K562 (cell line): ENCODE measurements around the gene PPIF. TPM values are rescaled to one million over a fixed set of nuclear protein-coding genes. Genes with fewer than 3 reads are reported as not detected.

Experiments used
- ATF7 ChIP-seq: fragments of 450-650 bp; IDR thresholded peaks from 2 replicates; pipeline ENCODE4 v1.7.1; 2014; ENCODE audit warnings: mild to moderate bottlenecking, moderate library complexity
- CBFA2T2 ChIP-seq: fragments of 450-650 bp; conservative IDR thresholded peaks from 2 replicates; pipeline ENCODE4 v1.6.1; 2017; ENCODE audit warnings: mild to moderate bottlenecking
- CBFB ChIP-seq: sonication (generic); formaldehyde crosslinking; IDR thresholded peaks from 2 replicates; pipeline ENCODE4 v1.4.0; 2020; ENCODE audit warnings: mild to moderate bottlenecking, missing genetic modification reagents
- CBX1 ChIP-seq: sonication (generic); IDR thresholded peaks from 2 replicates; pipeline ENCODE4 v1.6.1; 2016; ENCODE audit warnings: antibody characterized with exemption, low read depth, mild to moderate bottlenecking
- CBX2 ChIP-seq: fragments of 200-600 bp; sonication (generic); IDR thresholded peaks from one replicate; pipeline ENCODE4 v1.6.1; 2012; ENCODE audit warnings: mild to moderate bottlenecking, low read length, inconsistent platforms; ENCODE audit not compliant: insufficient read depth, poor library complexity, severe bottlenecking
- FOXA1 ChIP-seq: fragments of 450-650 bp; IDR thresholded peaks from 2 replicates; pipeline ENCODE4 v1.6.1; 2016; ENCODE audit warnings: mild to moderate bottlenecking, borderline replicate concordance
- MEF2D ChIP-seq: conservative IDR thresholded peaks from 2 replicates; pipeline ENCODE4 v1.6.1; 2016; ENCODE audit warnings: low read depth, missing genetic modification characterization, missing compliant biosample characterization
- RAD21 ChIP-seq, 2 experiments: fragments of 250-450 bp in 1 of 2; fragments of 450-650 bp in 1 of 2; sonication (Bioruptor Pico) in 1 of 2; formaldehyde crosslinking in 1 of 2; IDR thresholded peaks in 1 of 2; conservative IDR thresholded peaks in 1 of 2; 2 replicates each; pipeline versions ENCODE4 v1.4.0 to v1.8.0; 2020 to 2022; ENCODE audit warnings: mild to moderate bottlenecking in 2 of 2, moderate library complexity in 1 of 2
- RAD51 ChIP-seq: fragments of 450-650 bp; IDR thresholded peaks from 2 replicates; pipeline ENCODE4 v1.7.1; 2016; ENCODE audit warnings: low read depth, mild to moderate bottlenecking, borderline replicate concordance
- STAG1 ChIP-seq: sonication (generic); formaldehyde crosslinking; IDR thresholded peaks from 2 replicates; pipeline ENCODE4 v1.5.0; 2020; ENCODE audit warnings: missing genetic modification reagents, borderline replicate concordance
- TCFL5 ChIP-seq: fragments of 250-450 bp; sonication (Bioruptor Pico); conservative IDR thresholded peaks from 2 replicates; pipeline ENCODE4 v1.6.1; 2021; ENCODE audit warnings: mild to moderate bottlenecking, moderate library complexity, matching md5 sums
- YY1 ChIP-seq, 3 experiments: IDR thresholded peaks; 2 replicates each; pipeline ENCODE4 v1.6.1; 2011; ENCODE audit warnings: low read length in 2 of 3, mild to moderate bottlenecking in 2 of 3, moderate library complexity in 2 of 3, borderline replicate concordance in 1 of 3, control low read depth in 1 of 3, low read depth in 1 of 3; ENCODE audit not compliant: insufficient read depth in 3 of 3, insufficient replicate concordance in 2 of 3, control insufficient read depth in 1 of 3, insufficient read length in 1 of 3; ENCODE audit errors: extremely low read depth in 1 of 3
- ZBTB1 ChIP-seq: sonication (generic); formaldehyde crosslinking; IDR thresholded peaks from 2 replicates; pipeline ENCODE4 v1.8.1; 2023; ENCODE audit warnings: missing genetic modification reagents, low read depth, mild to moderate bottlenecking, borderline replicate concordance
- ZNF644 ChIP-seq: fragments of 200-800 bp; sonication (Bioruptor generic); IDR thresholded peaks from 2 replicates; pipeline ENCODE4 v1.6.1; 2016; ENCODE audit warnings: low read depth, missing genetic modification characterization, missing compliant biosample characterization
- polyA plus RNA-seq, 8 experiments: library from polyadenylated mRNA; depleted of rRNA in 4 of 8; stranded (reverse) in 5 of 8; unstranded in 3 of 8; fragments of >200 nt; fragmentation: Nextera tagmentation in 2 of 8; fragmentation: Illumina TruSeq in 1 of 8; extraction: Ambion mirVana in 2 of 8; extraction: Trizol in 1 of 8; gene quantifications; 2 replicates each; pipeline versions ENCODE4 v1.2.1 to v1.2.3, GENCODE V29; 2011 to 2014; ENCODE audit warnings: inconsistent platforms in 1 of 8, missing spikeins in 1 of 8
- total RNA-seq, 7 experiments: library from RNA; depleted of rRNA in 6 of 7; stranded (reverse); fragments of >200 nt in 6 of 7; fragmentation: Illumina TruSeq in 2 of 7; extraction: Trizol in 2 of 7; gene quantifications; 2 replicates each; pipeline versions ENCODE4 v1.2.1 to v1.2.3, GENCODE V29; 2011 to 2021; ENCODE audit warnings: low replicate concordance in 1 of 7
- TF ChIP-seq, protein P1 (sequence below): fragments of 450-650 bp; IDR thresholded peaks from 2 replicates; pipeline ENCODE4 v1.6.1; 2016; ENCODE audit warnings: antibody characterized with exemption
- TF ChIP-seq, protein P2 (sequence below): sonication (generic); formaldehyde crosslinking; IDR thresholded peaks from 2 replicates; pipeline ENCODE4 v1.9.0; 2022; ENCODE audit warnings: mild to moderate bottlenecking, missing genetic modification reagents
- TF ChIP-seq, protein P3 (sequence below): conservative IDR thresholded peaks from 2 replicates; pipeline ENCODE4 v1.6.1; 2011; ENCODE audit warnings: low read depth, mild to moderate bottlenecking, low read length; ENCODE audit not compliant: control insufficient read depth
- TF ChIP-seq, protein P4 (sequence below): sonication (generic); formaldehyde crosslinking; IDR thresholded peaks from 2 replicates; pipeline ENCODE4 v1.8.1; 2022; ENCODE audit warnings: missing genetic modification reagents
- TF ChIP-seq, protein P5 (sequence below), 2 experiments: IDR thresholded peaks; 2 replicates each; pipeline ENCODE4 v1.6.1; 2011; ENCODE audit warnings: borderline replicate concordance in 1 of 2, control low read depth in 1 of 2, low read depth in 1 of 2, low read length in 1 of 2, mild to moderate bottlenecking in 1 of 2, mixed read lengths in 1 of 2, moderate library complexity in 1 of 2; ENCODE audit not compliant: insufficient read depth in 1 of 2, insufficient read length in 1 of 2, poor library complexity in 1 of 2, severe bottlenecking in 1 of 2; ENCODE audit errors: extremely low read depth in 1 of 2

PPIF gene
- total and polyA plus RNA-seq, 9 of the 15 experiments (the other 6 are each of a cell fraction or from before 2014, with no cell fraction given), result 40.9 to 287 (median 117) TPM

DNA sequence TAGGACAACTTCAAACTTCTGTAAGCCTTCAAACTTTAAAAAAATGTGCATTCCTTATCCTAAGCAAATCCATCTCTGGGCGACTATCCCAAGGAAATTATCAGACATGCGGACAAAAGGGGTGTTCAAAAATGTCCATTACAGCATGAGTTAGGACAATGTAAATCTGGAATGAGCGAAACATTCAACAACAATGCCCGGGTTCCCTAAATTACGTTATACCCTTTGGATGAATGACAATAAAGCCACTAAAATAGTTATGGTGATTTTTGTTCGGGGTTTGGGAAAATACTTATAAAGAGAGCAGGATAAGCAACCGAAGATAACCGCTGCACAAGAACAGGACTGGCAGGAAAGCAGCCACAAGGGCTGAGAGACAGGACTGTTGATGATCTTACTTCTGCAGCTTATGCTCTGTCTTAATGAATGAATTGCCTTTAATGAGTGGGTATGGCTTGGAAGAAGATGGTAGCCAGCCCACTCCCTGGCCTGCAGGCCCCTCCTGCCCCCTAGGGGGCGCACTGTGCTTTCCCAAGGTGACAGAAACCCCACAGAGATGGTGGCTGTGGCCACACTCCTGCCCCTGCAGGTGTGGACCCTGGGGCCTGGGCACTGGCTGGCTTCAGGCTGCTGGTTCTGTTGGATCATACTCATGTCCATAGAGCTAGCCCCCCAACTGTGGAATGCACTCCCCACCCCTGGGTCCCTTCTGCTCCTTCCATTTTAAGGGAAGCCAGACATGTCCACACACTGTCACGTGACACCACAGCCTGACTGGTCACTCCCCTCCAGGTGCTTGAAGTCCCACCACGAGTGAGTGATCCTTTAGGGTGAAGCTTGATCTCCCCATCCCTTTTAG is 53.1 kb downstream of the PPIF start (continued):
- TF ChIP-seq YY1 (IDR thresholded peaks at IDR 0.05; ENCODE audit: borderline replicate concordance in 1 of 3, control insufficient read depth in 1 of 3, extremely low read depth in 1 of 3, insufficient read depth in 3 of 3, insufficient read length in 1 of 3, insufficient replicate concordance in 2 of 3, low read depth in 1 of 3, low read length in 2 of 3), result peak in 2 of 3 experiments; percentile 78 to 85
- TF ChIP-seq TCFL5 (CRISPR knock-in tag), result no peak
- no peak for TF ChIP-seq ZBTB1 (CRISPR knock-in tag)
- TF ChIP-seq RAD51, result peak; percentile 94
- 0 out of 2 replicates have a peak, but pooled peaks have one; percentile 35 for TF ChIP-seq MEF2D (tag)
- TF ChIP-seq, protein P1, sequence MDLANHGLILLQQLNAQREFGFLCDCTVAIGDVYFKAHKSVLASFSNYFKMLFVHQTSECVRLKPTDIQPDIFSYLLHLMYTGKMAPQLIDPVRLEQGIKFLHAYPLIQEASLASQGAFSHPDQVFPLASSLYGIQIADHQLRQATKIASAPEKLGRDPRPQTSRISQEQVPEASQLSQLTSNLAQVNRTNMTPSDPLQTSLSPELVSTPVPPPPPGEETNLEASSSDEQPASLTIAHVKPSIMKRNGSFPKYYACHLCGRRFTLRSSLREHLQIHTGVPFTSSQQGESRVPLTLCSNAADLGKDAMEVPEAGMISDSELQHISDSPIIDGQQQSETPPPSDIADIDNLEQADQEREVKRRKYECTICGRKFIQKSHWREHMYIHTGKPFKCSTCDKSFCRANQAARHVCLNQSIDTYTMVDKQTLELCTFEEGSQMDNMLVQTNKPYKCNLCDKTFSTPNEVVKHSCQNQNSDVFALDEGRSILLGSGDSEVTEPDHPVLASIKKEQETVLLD, result 0 out of 2 replicates have a peak, but pooled peaks have one; percentile 36
- no peak for TF ChIP-seq CBX2
- TF ChIP-seq FOXA1, result no peak
- TF ChIP-seq, protein P2, sequence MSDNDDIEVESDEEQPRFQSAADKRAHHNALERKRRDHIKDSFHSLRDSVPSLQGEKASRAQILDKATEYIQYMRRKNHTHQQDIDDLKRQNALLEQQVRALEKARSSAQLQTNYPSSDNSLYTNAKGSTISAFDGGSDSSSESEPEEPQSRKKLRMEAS, result peak; percentile 28; the same call in 1 of the 2 replicates
- TF ChIP-seq, protein P3, sequence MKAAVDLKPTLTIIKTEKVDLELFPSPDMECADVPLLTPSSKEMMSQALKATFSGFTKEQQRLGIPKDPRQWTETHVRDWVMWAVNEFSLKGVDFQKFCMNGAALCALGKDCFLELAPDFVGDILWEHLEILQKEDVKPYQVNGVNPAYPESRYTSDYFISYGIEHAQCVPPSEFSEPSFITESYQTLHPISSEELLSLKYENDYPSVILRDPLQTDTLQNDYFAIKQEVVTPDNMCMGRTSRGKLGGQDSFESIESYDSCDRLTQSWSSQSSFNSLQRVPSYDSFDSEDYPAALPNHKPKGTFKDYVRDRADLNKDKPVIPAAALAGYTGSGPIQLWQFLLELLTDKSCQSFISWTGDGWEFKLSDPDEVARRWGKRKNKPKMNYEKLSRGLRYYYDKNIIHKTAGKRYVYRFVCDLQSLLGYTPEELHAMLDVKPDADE, result 0 out of 2 replicates have a peak, but pooled peaks have one; percentile 51
- peak; percentile 28; the same call in 1 of the 2 replicates for TF ChIP-seq CBFB (CRISPR knock-in tag)
- TF ChIP-seq RAD21 (CRISPR knock-in tag; conservative IDR thresholded peaks at IDR 0.05 in 1 of 2, IDR thresholded peaks at IDR 0.05 in 1 of 2), result peak; percentile 55 to 88
- TF ChIP-seq, protein P4, sequence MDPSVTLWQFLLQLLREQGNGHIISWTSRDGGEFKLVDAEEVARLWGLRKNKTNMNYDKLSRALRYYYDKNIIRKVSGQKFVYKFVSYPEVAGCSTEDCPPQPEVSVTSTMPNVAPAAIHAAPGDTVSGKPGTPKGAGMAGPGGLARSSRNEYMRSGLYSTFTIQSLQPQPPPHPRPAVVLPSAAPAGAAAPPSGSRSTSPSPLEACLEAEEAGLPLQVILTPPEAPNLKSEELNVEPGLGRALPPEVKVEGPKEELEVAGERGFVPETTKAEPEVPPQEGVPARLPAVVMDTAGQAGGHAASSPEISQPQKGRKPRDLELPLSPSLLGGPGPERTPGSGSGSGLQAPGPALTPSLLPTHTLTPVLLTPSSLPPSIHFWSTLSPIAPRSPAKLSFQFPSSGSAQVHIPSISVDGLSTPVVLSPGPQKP, result no peak
- TF ChIP-seq CBFA2T2, result peak; percentile 67
- TF ChIP-seq, protein P5, sequence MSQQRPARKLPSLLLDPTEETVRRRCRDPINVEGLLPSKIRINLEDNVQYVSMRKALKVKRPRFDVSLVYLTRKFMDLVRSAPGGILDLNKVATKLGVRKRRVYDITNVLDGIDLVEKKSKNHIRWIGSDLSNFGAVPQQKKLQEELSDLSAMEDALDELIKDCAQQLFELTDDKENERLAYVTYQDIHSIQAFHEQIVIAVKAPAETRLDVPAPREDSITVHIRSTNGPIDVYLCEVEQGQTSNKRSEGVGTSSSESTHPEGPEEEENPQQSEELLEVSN (IDR thresholded peaks at IDR 0.05; ENCODE audit: borderline replicate concordance in 1 of 2, extremely low read depth in 1 of 2, insufficient read depth in 1 of 2, insufficient read length in 1 of 2, low read depth in 1 of 2, low read length in 1 of 2, poor library complexity in 1 of 2, severe bottlenecking in 1 of 2), result peak in 1 of 2 experiments; percentile 14
- 0 out of 2 replicates have a peak, but pooled peaks have one; percentile 39 for TF ChIP-seq ZNF644 (tag)
- TF ChIP-seq ATF7, result peak; percentile 25; the same call in 1 of the 2 replicates
- TF ChIP-seq STAG1 (CRISPR knock-in tag), result peak; percentile 34; the same call in 1 of the 2 replicates
- TF ChIP-seq CBX1, result no peak
